GM12865 (cell line): ENCODE measurements around the gene P4HA2.

Experiments used
- DNase-seq: peaks from one replicate; pipeline ENCODE4 v3.0.0; 2010; ENCODE audit warnings: low read depth
- H3K4me3 ChIP-seq: 2 replicates; pipeline ENCODE4 v1.5.1; 2011; ENCODE audit warnings: mild to moderate bottlenecking, low read depth, low read length, control low read depth
- CTCF ChIP-seq: IDR thresholded peaks from 2 replicates; pipeline ENCODE4 v1.5.1; 2011; ENCODE audit warnings: low read length, control low read depth, low read depth, inconsistent platforms; ENCODE audit not compliant: insufficient read depth; ENCODE audit errors: missing control alignments

The P4HA2 gene

DNA sequence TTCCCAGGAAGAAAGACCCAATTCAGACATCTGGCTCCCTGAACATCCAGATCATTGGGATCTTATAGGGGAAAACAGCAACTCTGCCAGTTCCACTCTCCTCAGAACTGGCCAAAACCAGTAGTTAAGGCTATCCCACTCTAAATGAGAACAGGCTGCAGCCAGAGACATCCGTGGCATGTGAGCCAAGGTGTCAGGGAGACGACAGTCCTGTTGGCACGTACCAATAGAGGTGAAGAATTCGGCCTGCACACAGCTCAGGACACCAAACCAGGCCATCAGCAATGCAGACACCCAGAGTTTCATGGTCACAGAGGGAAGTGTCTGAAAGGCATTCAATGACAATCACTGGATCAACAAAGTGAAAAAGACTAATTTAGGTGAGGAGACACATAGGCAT is 9.3 kb downstream of the P4HA2 start:
- H3K4me3 ChIP-seq, result no peak overlapping the region
- TF ChIP-seq CTCF, result no peak
- DNase-seq, result no peak

GRCh38 chr5:132215329-132215728 is 12.3 kb downstream of the P4HA2 start:
- no peak for TF ChIP-seq CTCF
- no peak for DNase-seq
- H3K4me3 ChIP-seq, result no peak overlapping the region

- no peak overlapping the region for H3K4me3 ChIP-seq
- TF ChIP-seq CTCF, result no peak
- no peak for DNase-seq
Observed at GRCh38 chr5:132214491-132214890, 13.2 kb downstream of the P4HA2 start.

DNA sequence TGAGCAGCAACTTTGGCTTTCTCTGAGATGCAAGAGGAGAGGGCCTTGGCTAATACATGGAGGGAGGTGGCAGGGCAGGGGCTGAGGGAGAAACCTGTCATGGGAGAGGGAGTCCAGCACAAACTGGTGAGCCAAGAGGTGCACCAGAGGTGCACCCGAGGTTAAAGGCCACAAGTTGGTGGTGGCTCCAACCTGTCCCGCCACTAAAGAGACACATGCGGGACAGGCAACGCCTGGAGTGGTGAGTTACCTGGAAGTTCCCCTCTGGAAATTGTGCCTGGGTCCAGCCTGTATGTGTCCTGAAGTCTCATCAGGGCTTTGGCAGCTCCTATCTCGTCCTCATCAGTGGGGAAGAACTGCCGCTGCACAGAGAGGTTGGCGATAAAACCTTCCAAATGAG is 14.0 kb downstream of the P4HA2 start:
- no peak for DNase-seq
- no peak overlapping the region for H3K4me3 ChIP-seq
- no peak for TF ChIP-seq CTCF

GRCh38 chr5:132211787-132212186 is 15.9 kb downstream of the P4HA2 start:
- DNase-seq, result no peak
- no peak overlapping the region for H3K4me3 ChIP-seq

GRCh38 chr5:132210944-132211343 is 16.7 kb downstream of the P4HA2 start:
- no peak overlapping the region for H3K4me3 ChIP-seq
- no peak for TF ChIP-seq CTCF
- no peak for DNase-seq

More at GRCh38 chr5:132211787-132212186, 15.9 kb downstream of the P4HA2 start:
- no peak for TF ChIP-seq CTCF

DNA sequence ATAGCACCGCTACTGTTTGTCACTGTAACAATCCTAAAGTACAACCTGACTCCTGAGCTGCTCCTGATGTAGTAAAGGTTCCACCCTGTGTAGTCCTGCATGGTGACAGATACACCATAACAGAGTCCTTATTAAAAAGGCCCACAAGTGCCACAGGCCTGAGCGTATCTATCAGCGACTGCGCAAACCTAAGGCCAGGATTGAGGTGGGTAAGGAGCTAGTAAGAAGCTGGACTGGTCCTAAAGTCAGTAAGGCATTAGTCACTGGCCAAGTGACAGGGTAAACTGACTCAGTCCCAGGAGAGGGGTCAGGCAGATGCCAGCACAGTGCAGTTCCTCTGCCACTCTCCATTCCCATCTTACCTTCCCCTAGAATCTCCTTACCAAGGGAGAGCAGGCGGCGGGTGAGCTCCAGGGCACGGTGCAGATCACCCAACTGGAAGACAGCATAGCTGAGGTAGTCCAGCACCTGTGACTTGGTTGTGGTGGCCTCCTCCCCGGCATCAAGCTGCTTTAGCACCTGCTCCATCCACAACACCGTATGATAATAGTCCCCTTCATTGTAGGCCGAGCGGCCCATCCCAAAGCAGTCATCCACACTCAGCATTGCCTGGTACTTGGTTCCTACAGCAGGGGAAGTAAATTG is 17.6 kb downstream of the P4HA2 start:
- no peak overlapping the region for H3K4me3 ChIP-seq
- TF ChIP-seq CTCF, result no peak
- DNase-seq, result no peak
